GM12878 (cell line): Measurements from ENCODE around the gene LYRM2. TPM values are rescaled to one million over a fixed set of nuclear protein-coding genes. Genes with fewer than 3 reads are reported as not detected.
"Not testable (repeated sequence)": the region's sequence is repeated elsewhere in the genome, so short reads cannot be mapped to it uniquely, and the experiment has no call there.

Source experiments
- ATAC-seq: fragments of 200-7000 bp; cut with Tn5 transposase; 3 replicates; pipeline ENCODE4 v1.9.1; 2020; ENCODE audit warnings: mild to moderate bottlenecking, moderate library complexity
- BruUV-seq: library from RNA; stranded (reverse); fragments of 400-500 nt; replicated peaks from 2 replicates; lab custom pipeline; 2021; lab: Mats Ljungman, UMichigan
- CTCF ChIA-PET: fragments of 300-600 bp; sonication (Branson Sonifier 250); formaldehyde crosslinking; extraction: SDS; loops from one replicate; lab custom pipeline; 2021; ENCODE audit warnings: inconsistent platforms; lab: Yijun Ruan, JAX
- POLR2A ChIA-PET: fragments of 350-600 bp; formaldehyde crosslinking; extraction: SDS; loops from one replicate; lab custom pipeline; 2021; ENCODE audit warnings: inconsistent platforms; lab: Charles Lee
- RAD21 ChIA-PET: fragments of 300-600 bp; sonication (Branson Sonifier 250); formaldehyde crosslinking; loops from one replicate; lab custom pipeline; 2023; ENCODE audit warnings: antibody characterized with exemption; ENCODE audit not compliant: unreplicated experiment; lab: Charles Lee
- SMC1A ChIA-PET: fragments of 300-600 bp; sonication (Branson Sonifier 250); formaldehyde crosslinking; loops from one replicate; lab custom pipeline; 2023; ENCODE audit not compliant: unreplicated experiment, uncharacterized antibody; lab: Charles Lee
- DNase-seq: peaks from one replicate; pipeline ENCODE4 v3.0.0-alpha.2; 2011; ENCODE audit warnings: low read depth, low spot score
- FAIRE-seq: peaks from 3 replicates; lab custom pipeline; 2011; peaks lifted over from hg19 to GRCh38; lab: Jason Lieb, UNC
- H2AFZ ChIP-seq: 2 replicates; pipeline ENCODE4 v1.6.0; 2011; ENCODE audit warnings: low read depth, low read length, control low read depth; ENCODE audit not compliant: control insufficient read depth
- H3K27ac ChIP-seq: 2 replicates; pipeline ENCODE4 v1.5.1; 2011; ENCODE audit warnings: control low read depth; ENCODE audit not compliant: control insufficient read depth, insufficient read depth
- H3K27me3 ChIP-seq, 2 experiments: replicated peaks in 1 of 2; 2 replicates each; pipeline versions ENCODE4 v1.6.0 to v1.6.1; 2011; ENCODE audit warnings: low read length in 1 of 2; ENCODE audit not compliant: control insufficient read depth in 2 of 2, insufficient read depth in 2 of 2
- H3K36me3 ChIP-seq, 2 experiments: 2 replicates each; pipeline ENCODE4 v1.5.1; 2011; ENCODE audit warnings: low read length in 1 of 2; ENCODE audit not compliant: control insufficient read depth in 2 of 2, insufficient read depth in 2 of 2
- H3K4me1 ChIP-seq: 2 replicates; pipeline ENCODE4 v1.6.1; 2011; ENCODE audit warnings: mild to moderate bottlenecking, low read length, moderate library complexity, mixed read lengths; ENCODE audit not compliant: control insufficient read depth, insufficient read depth
- H3K4me2 ChIP-seq: 2 replicates; pipeline ENCODE4 v1.6.0; 2011; ENCODE audit warnings: control low read depth; ENCODE audit not compliant: control insufficient read depth, insufficient read depth
- H3K4me3 ChIP-seq: fragments of 200-600 bp; sonication (generic); 2 replicates; pipeline ENCODE4 v1.5.1; 2016
- H3K79me2 ChIP-seq: 2 replicates; pipeline ENCODE4 v1.6.0; 2011; ENCODE audit warnings: low read length; ENCODE audit not compliant: control insufficient read depth, insufficient read depth
- H3K9ac ChIP-seq: 2 replicates; pipeline ENCODE4 v1.8.0; 2011; ENCODE audit warnings: low read length, control low read depth, mixed read lengths; ENCODE audit not compliant: control insufficient read depth, insufficient read depth
- H3K9me3 ChIP-seq: replicated peaks from 3 replicates; pipeline ENCODE4 v1.5.1; 2011; ENCODE audit warnings: mild to moderate bottlenecking, low read length; ENCODE audit not compliant: control insufficient read depth, insufficient read depth
- H4K20me1 ChIP-seq: 2 replicates; pipeline ENCODE4 v1.6.0; 2011; ENCODE audit not compliant: control insufficient read depth, insufficient read depth
- CBFB ChIP-seq: IDR thresholded peaks from 2 replicates; pipeline ENCODE4 v1.6.1; 2016; ENCODE audit warnings: antibody characterized with exemption, low read depth
- CREM ChIP-seq: IDR thresholded peaks from 2 replicates; pipeline ENCODE4 v1.6.1; 2014; ENCODE audit warnings: antibody characterized with exemption, low read depth
- EED ChIP-seq: sonication (generic); IDR thresholded peaks from 2 replicates; pipeline ENCODE4 v1.6.1; 2016; ENCODE audit warnings: antibody characterized with exemption, low read depth
- EP300 ChIP-seq, 2 experiments: fragments of 150-350 bp in 1 of 2; IDR thresholded peaks; 2 replicates each; pipeline ENCODE4 v1.6.1; 2011 to 2012; ENCODE audit warnings: low read depth in 2 of 2, low read length in 2 of 2, borderline replicate concordance in 1 of 2, improper control_type of control experiment in 1 of 2, inconsistent platforms in 1 of 2; ENCODE audit not compliant: control insufficient read depth in 1 of 2
- ETV6 ChIP-seq, 2 experiments: fragments of 450-650 bp in 1 of 2; IDR thresholded peaks in 1 of 2; conservative IDR thresholded peaks in 1 of 2; 2 replicates each; pipeline ENCODE4 v1.6.1; 2014; ENCODE audit warnings: antibody characterized with exemption in 1 of 2, borderline replicate concordance in 1 of 2, low read depth in 1 of 2, mild to moderate bottlenecking in 1 of 2, moderate library complexity in 1 of 2
- FOS ChIP-seq: IDR thresholded peaks from 3 replicates; pipeline ENCODE4 v1.6.1; 2011; ENCODE audit warnings: borderline replicate concordance; ENCODE audit not compliant: insufficient read length; ENCODE audit errors: extremely low read depth
- NRF1 ChIP-seq: conservative IDR thresholded peaks from 2 replicates; pipeline ENCODE4 v1.6.1; 2011; ENCODE audit warnings: mild to moderate bottlenecking, low read depth, low read length, improper control_type of control experiment
- PAX5 ChIP-seq: IDR thresholded peaks from 2 replicates; pipeline ENCODE4 v1.6.1; 2011; ENCODE audit warnings: low read depth, low read length, borderline replicate concordance
- ZNF24 ChIP-seq: fragments of 450-650 bp; IDR thresholded peaks from 2 replicates; pipeline ENCODE4 v1.6.1; 2017; ENCODE audit warnings: antibody characterized with exemption, mild to moderate bottlenecking
- WGBS: methylation state at CpG from one replicate; pipeline ENCODE4 v1.1.6; 2016; ENCODE audit warnings: low lambda C conversion rate; ENCODE audit not compliant: insufficient replicate concordance, insufficient coverage; ENCODE audit errors: missing lambda C conversion rate; 5-methylcytosine and 5-hydroxymethylcytosine counted together
- in situ Hi-C: fragments of 300-500 bp; cut with MboI; formaldehyde crosslinking; loops from 9 replicates; pipeline ENCODE4 v1.14.3; 2018; ENCODE audit warnings: mixed read lengths
- intact Hi-C: fragments of 100-400 bp; cut with micrococcal nuclease; formaldehyde crosslinking; loops from one replicate; pipeline ENCODE4 v1.14.2; 2022; ENCODE audit not compliant: unreplicated experiment
- polyA plus RNA-seq, 11 experiments: library from polyadenylated mRNA; depleted of rRNA in 4 of 11; unstranded in 6 of 11; stranded (reverse) in 5 of 11; fragments of >200 nt; fragmentation: Nextera tagmentation in 4 of 11; fragmentation: Illumina TruSeq in 1 of 11; extraction: Ambion mirVana in 4 of 11; extraction: Trizol in 1 of 11; gene quantifications; 1 replicate in 1 of 11; 2 replicates in 10 of 11; pipeline versions ENCODE4 v1.2.1 to v1.2.3, GENCODE V29; 2011 to 2016; ENCODE audit warnings: inconsistent platforms in 2 of 11, missing spikeins in 2 of 11, low read depth in 1 of 11
- total RNA-seq, 4 experiments: library from RNA; depleted of rRNA in 3 of 4; stranded (reverse); fragments of >200 nt in 3 of 4; fragmentation: Illumina TruSeq in 1 of 4; extraction: Trizol in 1 of 4; gene quantifications; 2 replicates each; pipeline versions ENCODE4 v1.2.1 to v1.2.3, GENCODE V29; 2013 to 2021
- TF ChIP-seq, protein P1 (sequence below): fragments of 450-650 bp; IDR thresholded peaks from 2 replicates; pipeline ENCODE4 v1.6.1; 2017; ENCODE audit warnings: mild to moderate bottlenecking, moderate library complexity

LYRM2 gene
- total and polyA plus RNA-seq, 10 of the 15 experiments (the other 5 are each of a cell fraction or from before 2014, with no cell fraction given): 17.2 to 75.0 (median 30.9) TPM

DNA sequence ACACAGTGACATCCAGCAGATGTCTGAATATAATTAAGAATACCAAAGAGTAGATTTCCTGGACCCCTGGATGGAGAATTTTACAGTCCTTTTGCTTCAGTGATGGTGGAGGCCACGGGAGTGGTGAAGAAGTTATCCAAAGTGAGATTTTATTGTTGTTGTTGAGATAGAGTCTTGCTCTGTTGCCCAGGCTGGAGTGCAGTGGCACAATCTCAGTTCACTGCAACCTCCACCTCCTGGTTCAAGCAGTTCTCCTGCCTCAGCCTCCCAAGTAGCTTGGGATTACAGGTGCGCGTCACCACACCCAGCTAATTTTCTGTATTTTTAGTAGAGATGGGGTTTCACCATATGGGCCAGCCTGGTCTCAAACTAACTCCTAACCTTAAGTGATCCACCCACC, 3.0 kb upstream of the LYRM2 start:
- H2AFZ ChIP-seq, BruUV-seq, RAD21 ChIA-PET, H4K20me1 ChIP-seq, H3K4me1 ChIP-seq, intact Hi-C loops, H3K4me2 ChIP-seq, DNase-seq, H3K9ac ChIP-seq, H3K27me3 ChIP-seq, H3K27ac ChIP-seq, H3K4me3 ChIP-seq, SMC1A ChIA-PET, FAIRE-seq, POLR2A ChIA-PET, H3K9me3 ChIP-seq, in situ Hi-C loops, CTCF ChIA-PET, ATAC-seq: not testable (repeated sequence)
- Histone ChIP-seq H3K36me3 (peaks cover 0 to 20% of the 10 kb centered on the region in 2 experiments), H3K79me2 (peaks cover 16% of the 10 kb centered on the region)
- WGBS: 98% methylated on average over 3 of the region's 3 CpGs

DNA sequence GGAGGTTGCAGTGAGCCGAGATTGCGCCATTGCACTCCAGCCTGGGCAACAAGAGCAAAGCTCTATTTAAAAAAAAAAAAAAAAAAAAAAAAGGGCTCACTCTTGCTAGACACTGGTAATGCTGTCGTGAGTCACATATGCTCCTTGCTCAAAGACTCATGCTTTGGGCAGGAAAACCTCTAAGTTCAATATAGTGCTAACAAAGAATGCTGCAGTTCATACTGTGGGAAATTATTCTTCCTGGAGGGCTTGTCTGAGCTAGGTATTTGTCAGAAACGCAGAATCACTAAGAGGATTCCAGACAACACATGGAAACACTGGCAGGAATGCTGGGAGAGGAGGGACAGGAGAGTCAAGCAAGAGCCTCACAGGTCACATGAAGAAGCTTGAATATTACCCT, 2.3 kb upstream of the LYRM2 start:
- Histone ChIP-seq H3K27me3 (no peaks in the 10 kb centered on the region), H3K27ac (no peak overlapping the region), H3K4me2 (no peak overlapping the region), H3K9me3 (no peaks in the 10 kb centered on the region), H3K36me3 (peaks cover 0 to 15% of the 10 kb centered on the region in 2 experiments), H3K4me3 (no peak overlapping the region), H3K79me2 (peaks cover 16% of the 10 kb centered on the region), H2AFZ (no peak overlapping the region), H3K4me1 (peaks cover 7% of the 10 kb centered on the region), H3K9ac (no peak overlapping the region), H4K20me1 (no peaks in the 10 kb centered on the region)
- ATAC-seq (no peak), FAIRE-seq (no peak), DNase-seq (no peak)
- ChIA-PET RAD21 (no interaction called here), CTCF (no interaction called here), POLR2A (interaction anchor here (0.6 kb wide), 1 partner anchor 360 kb away, joined by 3 read pairs; no protein-coding TSS in a partner anchor), SMC1A (no interaction called here)
- BruUV-seq: no TSS peak
- in situ Hi-C loops (no loop called here), intact Hi-C loops (no loop called here)
- no peak for TF ChIP-seq FOS
- no peak for TF ChIP-seq CBFB
- no peak for TF ChIP-seq NRF1
- no peak for TF ChIP-seq EP300 (IDR thresholded peaks at IDR 0.05; ENCODE audit: borderline replicate concordance in 1 of 2, control insufficient read depth in 1 of 2, low read depth in 2 of 2, low read length in 2 of 2)
- TF ChIP-seq CREM: no peak
- TF ChIP-seq PAX5: no peak
- TF ChIP-seq, protein P1, sequence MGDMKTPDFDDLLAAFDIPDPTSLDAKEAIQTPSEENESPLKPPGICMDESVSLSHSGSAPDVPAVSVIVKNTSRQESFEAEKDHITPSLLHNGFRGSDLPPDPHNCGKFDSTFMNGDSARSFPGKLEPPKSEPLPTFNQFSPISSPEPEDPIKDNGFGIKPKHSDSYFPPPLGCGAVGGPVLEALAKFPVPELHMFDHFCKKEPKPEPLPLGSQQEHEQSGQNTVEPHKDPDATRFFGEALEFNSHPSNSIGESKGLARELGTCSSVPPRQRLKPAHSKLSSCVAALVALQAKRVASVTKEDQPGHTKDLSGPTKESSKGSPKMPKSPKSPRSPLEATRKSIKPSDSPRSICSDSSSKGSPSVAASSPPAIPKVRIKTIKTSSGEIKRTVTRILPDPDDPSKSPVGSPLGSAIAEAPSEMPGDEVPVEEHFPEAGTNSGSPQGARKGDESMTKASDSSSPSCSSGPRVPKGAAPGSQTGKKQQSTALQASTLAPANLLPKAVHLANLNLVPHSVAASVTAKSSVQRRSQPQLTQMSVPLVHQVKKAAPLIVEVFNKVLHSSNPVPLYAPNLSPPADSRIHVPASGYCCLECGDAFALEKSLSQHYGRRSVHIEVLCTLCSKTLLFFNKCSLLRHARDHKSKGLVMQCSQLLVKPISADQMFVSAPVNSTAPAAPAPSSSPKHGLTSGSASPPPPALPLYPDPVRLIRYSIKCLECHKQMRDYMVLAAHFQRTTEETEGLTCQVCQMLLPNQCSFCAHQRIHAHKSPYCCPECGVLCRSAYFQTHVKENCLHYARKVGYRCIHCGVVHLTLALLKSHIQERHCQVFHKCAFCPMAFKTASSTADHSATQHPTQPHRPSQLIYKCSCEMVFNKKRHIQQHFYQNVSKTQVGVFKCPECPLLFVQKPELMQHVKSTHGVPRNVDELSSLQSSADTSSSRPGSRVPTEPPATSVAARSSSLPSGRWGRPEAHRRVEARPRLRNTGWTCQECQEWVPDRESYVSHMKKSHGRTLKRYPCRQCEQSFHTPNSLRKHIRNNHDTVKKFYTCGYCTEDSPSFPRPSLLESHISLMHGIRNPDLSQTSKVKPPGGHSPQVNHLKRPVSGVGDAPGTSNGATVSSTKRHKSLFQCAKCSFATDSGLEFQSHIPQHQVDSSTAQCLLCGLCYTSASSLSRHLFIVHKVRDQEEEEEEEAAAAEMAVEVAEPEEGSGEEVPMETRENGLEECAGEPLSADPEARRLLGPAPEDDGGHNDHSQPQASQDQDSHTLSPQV: no peak
- TF ChIP-seq EED: no peak
- no peak for TF ChIP-seq ZNF24
- no peak for TF ChIP-seq ETV6 (conservative IDR thresholded peaks at IDR 0.05 in 1 of 2, IDR thresholded peaks at IDR 0.05 in 1 of 2; ENCODE audit: borderline replicate concordance in 1 of 2, low read depth in 1 of 2)
- 87% methylated on average over 4 of the region's 4 CpGs for WGBS
